ENCODE data around the gene AGBL1. TPM values are rescaled to one million over a fixed set of nuclear protein-coding genes. Genes with fewer than 3 reads are reported as not detected.

AGBL1 gene
- total RNA-seq, 1 experiment from 2014 or later, result not detected

DNA sequence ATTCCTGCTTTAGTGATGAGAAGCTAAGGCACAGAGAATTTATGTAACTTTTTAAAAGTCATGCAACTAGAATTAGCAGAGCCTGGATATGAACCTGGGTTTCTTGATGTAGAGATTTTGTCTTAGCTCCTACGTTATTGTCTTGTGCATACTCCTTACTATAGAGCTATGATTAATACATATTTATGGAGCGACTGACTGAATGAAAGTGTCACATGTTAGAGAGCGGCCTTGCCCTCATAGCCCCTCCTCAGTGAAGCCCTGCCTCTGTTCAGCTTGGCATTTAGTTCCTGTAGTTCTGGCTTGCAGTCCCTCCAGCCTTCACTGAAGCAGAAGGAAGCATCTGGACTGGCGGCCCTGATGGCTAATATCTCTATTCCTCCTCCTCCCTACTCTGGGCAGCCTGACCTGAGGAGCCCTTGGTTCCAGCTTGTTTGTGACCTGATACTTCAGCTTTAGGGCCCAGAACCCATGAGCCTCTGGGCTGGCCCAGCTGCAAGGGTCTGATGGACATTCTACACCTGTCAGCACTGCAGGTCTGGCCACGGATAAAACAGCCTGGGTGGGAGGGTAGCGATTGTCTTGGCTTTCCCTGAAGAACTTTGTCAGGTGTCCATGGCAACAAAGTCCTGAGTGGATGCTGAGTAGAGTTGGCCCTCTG, 13.4 kb upstream of the AGBL1 start:
- Mint-ChIP-seq H3K4me1 (peaks cover 0 to 10% of the 10 kb centered on the region in 2 experiments; a peak in 3 of 4 replicates), H3K27ac (no peak overlapping the region), H3K4me3 (no peak overlapping the region), H3K9me3 (no peaks in the 10 kb centered on the region), H3K27me3 (ENCODE audit: low read depth) (no peaks in the 10 kb centered on the region; the same call in 1 of the 2 replicates), H3K36me3 (ENCODE audit: insufficient read depth in 1 of 3, low read depth in 3 of 3) (no peaks in the 10 kb centered on the region; a peak in 1 of 7 replicates)
- Histone ChIP-seq H2AK5ac (ENCODE audit: insufficient read length, low read length) (no peak overlapping the region), H3K79me2 (ENCODE audit: insufficient read depth, low read length) (no peaks in the 10 kb centered on the region), H2BK12ac (ENCODE audit: insufficient read length, low read depth, low read length) (no peak overlapping the region), H3K23me2 (ENCODE audit: insufficient read length, low read depth, low read length, poor library complexity, severe bottlenecking) (no peaks in the 10 kb centered on the region), H2BK15ac (ENCODE audit: low read depth, low read length) (no peak overlapping the region), H4K8ac (replicated peaks; ENCODE audit: insufficient read length, low read depth, low read length) (no peak overlapping the region), H3K4me1 (ENCODE audit: insufficient read depth, low read length) (no peaks in the 10 kb centered on the region; the same call in 1 of the 2 replicates), H3K9me3 (ENCODE audit: control insufficient read depth, low read depth, low read length) (no peaks in the 10 kb centered on the region), H2BK5ac (ENCODE audit: insufficient read length, low read length) (no peak overlapping the region), H3K79me1 (ENCODE audit: insufficient read depth, low read depth, low read length, poor library complexity, severe bottlenecking) (no peaks in the 10 kb centered on the region), H3K56ac (ENCODE audit: insufficient read length, low read depth, low read length) (no peak overlapping the region), H3K27ac (ENCODE audit: insufficient read length, low read depth, low read length) (no peak overlapping the region), H2BK120ac (ENCODE audit: low read depth, low read length, poor library complexity, severe bottlenecking) (no peak overlapping the region), H3K9ac (ENCODE audit: extremely low read depth, insufficient read length, low read length) (no peak overlapping the region), H2BK20ac (ENCODE audit: low read depth, low read length, poor library complexity, severe bottlenecking) (no peak overlapping the region), H3K4ac (ENCODE audit: low read depth, low read length) (no peak overlapping the region), H4K5ac (ENCODE audit: insufficient read length, low read depth, low read length) (no peak overlapping the region), H4K91ac (ENCODE audit: insufficient read length, low read depth, low read length) (no peak overlapping the region), H4K20me1 (ENCODE audit: control insufficient read depth, insufficient read depth, insufficient read length) (no peaks in the 10 kb centered on the region), H2AFZ (ENCODE audit: low read length) (no peak overlapping the region), H3T11ph (ENCODE audit: low read length) (no peak overlapping the region), H3K23ac (ENCODE audit: insufficient read length, low read depth, low read length) (no peak overlapping the region), H3K4me2 (ENCODE audit: insufficient read depth, insufficient read length, low read length) (no peak overlapping the region), H3K18ac (ENCODE audit: insufficient read length, low read depth, low read length) (no peak overlapping the region), H3K14ac (ENCODE audit: insufficient read depth, low read length) (no peak overlapping the region), H3K27me3 (ENCODE audit: insufficient read depth, low read length) (no peaks in the 10 kb centered on the region)
- WGBS (ENCODE audit: extremely low coverage, insufficient read length, low lambda C conversion rate), result no CpG with 5 or more reads among the region's 6 CpGs
- TF ChIP-seq, protein P1, sequence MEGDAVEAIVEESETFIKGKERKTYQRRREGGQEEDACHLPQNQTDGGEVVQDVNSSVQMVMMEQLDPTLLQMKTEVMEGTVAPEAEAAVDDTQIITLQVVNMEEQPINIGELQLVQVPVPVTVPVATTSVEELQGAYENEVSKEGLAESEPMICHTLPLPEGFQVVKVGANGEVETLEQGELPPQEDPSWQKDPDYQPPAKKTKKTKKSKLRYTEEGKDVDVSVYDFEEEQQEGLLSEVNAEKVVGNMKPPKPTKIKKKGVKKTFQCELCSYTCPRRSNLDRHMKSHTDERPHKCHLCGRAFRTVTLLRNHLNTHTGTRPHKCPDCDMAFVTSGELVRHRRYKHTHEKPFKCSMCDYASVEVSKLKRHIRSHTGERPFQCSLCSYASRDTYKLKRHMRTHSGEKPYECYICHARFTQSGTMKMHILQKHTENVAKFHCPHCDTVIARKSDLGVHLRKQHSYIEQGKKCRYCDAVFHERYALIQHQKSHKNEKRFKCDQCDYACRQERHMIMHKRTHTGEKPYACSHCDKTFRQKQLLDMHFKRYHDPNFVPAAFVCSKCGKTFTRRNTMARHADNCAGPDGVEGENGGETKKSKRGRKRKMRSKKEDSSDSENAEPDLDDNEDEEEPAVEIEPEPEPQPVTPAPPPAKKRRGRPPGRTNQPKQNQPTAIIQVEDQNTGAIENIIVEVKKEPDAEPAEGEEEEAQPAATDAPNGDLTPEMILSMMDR (conservative IDR thresholded peaks at IDR 0.05), result no peak
- DNase-seq, result no peak

All from H9 (cell line).